PC-3 (cell line): Measurements from ENCODE around the gene MYO18A. TPM values are rescaled to one million over a fixed set of nuclear protein-coding genes. Genes with fewer than 3 reads are reported as not detected.

Experiments used
- ATAC-seq: fragments of 200-7000 bp; cut with Tn5 transposase; 2 replicates; pipeline ENCODE4 v1.9.1; 2020; ENCODE audit warnings: mild to moderate bottlenecking, moderate library complexity
- BruUV-seq: library from RNA; stranded (reverse); fragments of 400-500 nt; replicated peaks from 2 replicates; lab custom pipeline; 2021; lab: Mats Ljungman, UMichigan
- CTCF ChIA-PET: fragments of 300-600 bp; sonication (Branson Sonifier 250); formaldehyde crosslinking; loops from one replicate; lab custom pipeline; 2022; ENCODE audit warnings: antibody characterized with exemption; lab: Charles Lee
- POLR2A ChIA-PET: fragments of 300-600 bp; sonication (Branson Sonifier 250); formaldehyde crosslinking; loops from one replicate; lab custom pipeline; 2022; ENCODE audit warnings: antibody characterized with exemption; ENCODE audit not compliant: unreplicated experiment; lab: Charles Lee
- DNase-seq: peaks from one replicate; pipeline ENCODE4 v3.0.0-alpha.2; 2015
- H2AFZ ChIP-seq: fragments of 300-600 bp; sonication (generic); 2 replicates; pipeline ENCODE4 v1.6.0; 2016; ENCODE audit warnings: antibody characterized with exemption, low read length
- H3F3A ChIP-seq: fragments of 300-600 bp; sonication (generic); one replicate; pipeline ENCODE4 v1.6.0; 2017; ENCODE audit warnings: antibody characterized with exemption, low read length, control low read depth, mild to moderate bottlenecking; ENCODE audit not compliant: unreplicated experiment
- H3K27ac ChIP-seq: fragments of 300-600 bp; sonication (generic); 2 replicates; pipeline ENCODE4 v1.5.1; 2016; ENCODE audit warnings: mild to moderate bottlenecking, low read length
- H3K27me3 ChIP-seq: fragments of 300-600 bp; sonication (generic); 2 replicates; pipeline ENCODE4 v1.6.1; 2016; ENCODE audit warnings: low read length, mixed read lengths
- H3K36me3 ChIP-seq: fragments of 300-600 bp; sonication (generic); 2 replicates; pipeline ENCODE4 v1.6.1; 2016; ENCODE audit warnings: low read depth, mixed run types, low read length, mixed read lengths
- H3K4me1 ChIP-seq: fragments of 300-600 bp; sonication (generic); 2 replicates; pipeline ENCODE4 v1.5.1; 2016; ENCODE audit warnings: low read length; ENCODE audit not compliant: insufficient read depth
- H3K4me2 ChIP-seq: fragments of 300-600 bp; sonication (generic); 2 replicates; pipeline ENCODE4 v1.6.0; 2016; ENCODE audit warnings: low read length
- H3K4me3 ChIP-seq: fragments of 300-600 bp; sonication (generic); 2 replicates; pipeline ENCODE4 v1.5.1; 2016; ENCODE audit warnings: mild to moderate bottlenecking, low read length, mixed read lengths
- H3K79me2 ChIP-seq: fragments of 300-600 bp; sonication (generic); 2 replicates; pipeline ENCODE4 v1.6.1; 2017; ENCODE audit warnings: low read length, mixed read lengths
- H3K9ac ChIP-seq: fragments of 300-600 bp; sonication (generic); 2 replicates; pipeline ENCODE4 v1.6.0; 2016; ENCODE audit warnings: mild to moderate bottlenecking, low read length
- H3K9me2 ChIP-seq: fragments of 300-600 bp; sonication (generic); replicated peaks from 2 replicates; pipeline ENCODE4 v1.6.1; 2016; ENCODE audit warnings: mixed run types, low read length, mixed read lengths
- H3K9me3 ChIP-seq: fragments of 300-600 bp; sonication (generic); 2 replicates; pipeline ENCODE4 v1.6.1; 2016; ENCODE audit warnings: low read length, mixed read lengths
- H4K20me1 ChIP-seq: fragments of 300-600 bp; sonication (generic); 2 replicates; pipeline ENCODE4 v1.6.1; 2016; ENCODE audit warnings: low read length, mixed read lengths
- CTCF ChIP-seq: fragments of 300-600 bp; sonication (generic); conservative IDR thresholded peaks from 2 replicates; pipeline ENCODE4 v1.5.1; 2017; ENCODE audit warnings: antibody characterized with exemption, low read depth, mild to moderate bottlenecking, low read length
- EZH2 ChIP-seq: fragments of 300-600 bp; sonication (generic); IDR thresholded peaks from one replicate; pipeline ENCODE4 v1.6.1; 2017; ENCODE audit warnings: antibody characterized with exemption, mild to moderate bottlenecking, low read length; ENCODE audit not compliant: unreplicated experiment
- EZH2phosphoT487 ChIP-seq: fragments of 300-600 bp; sonication (generic); IDR thresholded peaks from 2 replicates; pipeline ENCODE4 v1.6.1; 2018; ENCODE audit warnings: mild to moderate bottlenecking, antibody characterized with exemption, low read length, borderline replicate concordance
- intact Hi-C: fragments of 100-400 bp; cut with micrococcal nuclease; formaldehyde crosslinking; loops from 2 replicates; pipeline ENCODE4 v1.9.0; 2023
- total RNA-seq: library from RNA; depleted of rRNA; stranded (reverse); fragments of >200 nt; gene quantifications from 2 replicates; pipeline ENCODE4 v1.2.3, GENCODE V29; 2014

Gene MYO18A
- total RNA-seq, 1 experiment from 2014 or later = 28.0 TPM

- no peak overlapping the region for H3K9ac ChIP-seq
- DNase-seq = no peak
- intact Hi-C loops = no loop called here
Measured at GRCh38 chr17:29076722-29077121, 103.5 kb downstream of the MYO18A start.

GRCh38 chr17:29076087-29076486 lies 104.1 kb downstream of the MYO18A start:
- Histone ChIP-seq H3K4me3 (no peak overlapping the region), H3K9me3 (no peaks in the 10 kb centered on the region), H4K20me1 (no peaks in the 10 kb centered on the region), H3K36me3 (no peaks in the 10 kb centered on the region), H3K9ac (no peak overlapping the region), H3K79me2 (no peaks in the 10 kb centered on the region), H3K27ac (no peak overlapping the region), H3K9me2 (no peaks in the 10 kb centered on the region), H3K4me1 (0 out of 2 replicates have a peak, but pooled peaks cover 5% of the 10 kb centered on the region), H2AFZ (no peak overlapping the region), H3K4me2 (no peak overlapping the region), H3K27me3 (no peaks in the 10 kb centered on the region), H3F3A (no peaks in the 10 kb centered on the region)
- no peak for DNase-seq
- CTCF ChIA-PET = no interaction called here
- ATAC-seq = no peak
- intact Hi-C loops = no loop called here
- BruUV-seq = no TSS peak
- POLR2A ChIA-PET = no interaction called here
- TF ChIP-seq EZH2 = no peak
- no peak for TF ChIP-seq EZH2phosphoT487
- TF ChIP-seq CTCF = no peak

More at GRCh38 chr17:29076722-29077121, 103.5 kb downstream of the MYO18A start:
- H3K27ac ChIP-seq = no peak overlapping the region
- BruUV-seq = no TSS peak
- no peaks in the 10 kb centered on the region for H3K27me3 ChIP-seq
- no peak for ATAC-seq
- H3K4me2 ChIP-seq = no peak overlapping the region
- H3K4me3 ChIP-seq = no peak overlapping the region
- H3K4me1 ChIP-seq = 0 out of 2 replicates have a peak, but pooled peaks cover 5% of the 10 kb centered on the region
- no peaks in the 10 kb centered on the region for H3K9me2 ChIP-seq
- no peaks in the 10 kb centered on the region for H3K36me3 ChIP-seq
- no peak overlapping the region for H2AFZ ChIP-seq
- H3K9me3 ChIP-seq = no peaks in the 10 kb centered on the region
- POLR2A ChIA-PET = no interaction called here
- no peaks in the 10 kb centered on the region for H3K79me2 ChIP-seq
- TF ChIP-seq EZH2 (no peak), CTCF (no peak), EZH2phosphoT487 (no peak)
- no peaks in the 10 kb centered on the region for H4K20me1 ChIP-seq
- CTCF ChIA-PET = no interaction called here
- no peaks in the 10 kb centered on the region for H3F3A ChIP-seq

GRCh38 chr17:29074488-29074887 lies 105.7 kb downstream of the MYO18A start:
- Histone ChIP-seq H3K9me3 (no peaks in the 10 kb centered on the region), H2AFZ (no peak overlapping the region), H3K27ac (no peak overlapping the region), H3K36me3 (no peaks in the 10 kb centered on the region), H4K20me1 (no peaks in the 10 kb centered on the region), H3K4me1 (0 out of 2 replicates have a peak, but pooled peaks cover 5% of the 10 kb centered on the region), H3K4me2 (no peak overlapping the region), H3K9ac (no peak overlapping the region), H3K4me3 (no peak overlapping the region), H3F3A (no peaks in the 10 kb centered on the region), H3K9me2 (no peaks in the 10 kb centered on the region), H3K27me3 (no peaks in the 10 kb centered on the region), H3K79me2 (no peaks in the 10 kb centered on the region)
- ATAC-seq = no peak
- ChIA-PET POLR2A (no interaction called here), CTCF (no interaction called here)
- intact Hi-C loops = no loop called here
- BruUV-seq = no TSS peak
- TF ChIP-seq CTCF = no peak
- no peak for TF ChIP-seq EZH2
- no peak for TF ChIP-seq EZH2phosphoT487
- DNase-seq = no peak
